Nephron progenitor cell (in vitro differentiated cells): ENCODE measurements around the gene DDX28.
"Not testable (repeated sequence)": the region's sequence is repeated elsewhere in the genome, so short reads cannot be mapped to it uniquely, and the experiment has no call there.

ENCODE experiments used
- DNase-seq: peaks from one replicate; pipeline ENCODE4 v3.0.0; 2021
- H3K27ac Mint-ChIP-seq: 2 replicates; pipeline ENCODE4 v1.8.0; 2021; ENCODE audit warnings: mild to moderate bottlenecking, moderate library complexity, mixed read lengths
- H3K27me3 Mint-ChIP-seq: 2 replicates; pipeline ENCODE4 v1.8.0; 2021; ENCODE audit warnings: mild to moderate bottlenecking, low read depth, mixed read lengths; ENCODE audit not compliant: poor library complexity
- H3K36me3 Mint-ChIP-seq: 2 replicates; pipeline ENCODE4 v1.8.0; 2021; ENCODE audit warnings: low read depth, mixed read lengths
- H3K4me1 Mint-ChIP-seq: 2 replicates; pipeline ENCODE4 v1.8.0; 2021; ENCODE audit warnings: mixed read lengths
- H3K4me3 Mint-ChIP-seq: 2 replicates; pipeline ENCODE4 v1.8.0; 2021; ENCODE audit warnings: mild to moderate bottlenecking, moderate library complexity, mixed read lengths
- H3K9me3 Mint-ChIP-seq: 2 replicates; pipeline ENCODE4 v1.8.0; 2021; ENCODE audit warnings: mild to moderate bottlenecking, moderate library complexity, mixed read lengths
- CTCF ChIP-seq: fragments of 200-600 bp; sonication (generic); IDR thresholded peaks from 2 replicates; pipeline ENCODE4 v1.5.0; 2021; ENCODE audit warnings: antibody characterized with exemption

DDX28 gene

DNA sequence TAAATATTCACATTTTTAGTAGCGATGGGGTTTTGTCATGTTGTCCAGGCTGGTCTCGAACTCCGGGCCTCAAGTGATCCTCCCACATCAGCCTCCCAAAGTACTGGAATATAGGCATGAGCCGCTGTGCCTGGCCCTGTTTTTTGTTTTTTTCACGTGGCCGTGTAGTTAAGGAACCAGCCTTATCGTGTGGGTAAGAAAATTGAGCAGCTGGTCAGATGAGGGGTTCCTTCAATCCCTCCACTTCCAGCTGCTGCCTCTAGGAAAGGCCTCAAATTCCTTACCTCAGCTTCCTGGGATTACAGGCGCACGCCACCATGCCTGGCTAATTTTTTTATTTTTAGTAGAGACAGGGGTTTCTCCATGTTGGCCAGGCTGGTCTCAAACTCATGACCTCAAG, 17.8 kb downstream of the DDX28 start:
- peaks cover 19% of the 10 kb centered on the region for H3K27me3 Mint-ChIP-seq
- H3K4me1 Mint-ChIP-seq: peaks cover 19% of the 10 kb centered on the region
- H3K4me3 Mint-ChIP-seq: no peak overlapping the region
- TF ChIP-seq CTCF: no peak
- no peaks in the 10 kb centered on the region for H3K36me3 Mint-ChIP-seq
- no peak overlapping the region for H3K27ac Mint-ChIP-seq
- DNase-seq: no peak
- H3K9me3 Mint-ChIP-seq: no peaks in the 10 kb centered on the region

DNA sequence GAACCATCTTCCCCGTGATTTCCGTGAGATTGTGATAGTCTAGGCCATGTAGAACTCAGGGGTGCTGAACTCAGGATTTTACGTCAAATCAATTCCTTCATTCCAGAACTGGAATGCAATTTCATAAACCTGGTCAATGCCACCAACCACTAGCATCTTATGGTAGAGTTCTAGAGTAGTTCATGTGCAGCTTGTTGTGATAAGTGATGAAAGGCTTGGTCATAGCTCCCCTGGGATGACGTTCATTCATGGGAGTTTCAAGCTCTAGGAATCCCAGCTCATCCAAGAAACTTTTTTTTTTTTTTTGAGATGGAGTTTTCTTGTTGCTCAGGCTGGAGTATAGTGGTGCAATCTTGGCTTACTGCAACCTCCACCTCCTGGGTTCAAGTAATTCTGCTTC, 20.0 kb downstream of the DDX28 start:
- no peak for DNase-seq
- H3K9me3 Mint-ChIP-seq: no peaks in the 10 kb centered on the region
- no peaks in the 10 kb centered on the region for H3K36me3 Mint-ChIP-seq
- peaks cover 13% of the 10 kb centered on the region for H3K27me3 Mint-ChIP-seq
- H3K4me1 Mint-ChIP-seq: peaks cover 25% of the 10 kb centered on the region
- H3K27ac Mint-ChIP-seq: no peak overlapping the region
- TF ChIP-seq CTCF: no peak
- no peak overlapping the region for H3K4me3 Mint-ChIP-seq

DNA sequence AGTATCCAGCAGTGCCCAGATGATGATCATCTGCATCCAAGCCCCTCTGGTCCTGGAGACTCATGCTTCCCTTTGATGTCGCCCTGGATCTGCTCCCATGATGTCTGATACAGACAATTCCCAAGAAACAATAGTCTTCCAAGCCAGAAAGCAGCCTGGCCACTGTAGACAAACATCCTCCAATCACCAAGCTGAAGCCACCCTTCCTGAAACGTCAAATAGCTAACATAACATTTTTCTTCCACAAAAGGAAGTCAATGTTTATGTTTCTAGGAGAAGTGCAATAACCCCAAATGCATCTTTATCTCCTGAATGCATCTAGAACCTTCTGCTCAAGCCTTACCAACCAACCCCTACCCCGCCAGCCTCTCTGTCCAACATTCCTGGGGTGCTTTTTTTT, 22.6 kb downstream of the DDX28 start:
- H3K36me3 Mint-ChIP-seq: no peaks in the 10 kb centered on the region
- no peak overlapping the region for H3K27ac Mint-ChIP-seq
- DNase-seq: no peak
- H3K9me3 Mint-ChIP-seq: peaks cover 3% of the 10 kb centered on the region
- no peak for TF ChIP-seq CTCF
- peaks cover 7% of the 10 kb centered on the region for H3K27me3 Mint-ChIP-seq
- H3K4me3 Mint-ChIP-seq: no peak overlapping the region
- H3K4me1 Mint-ChIP-seq: peaks cover 22% of the 10 kb centered on the region

- peaks cover 3% of the 10 kb centered on the region for H3K9me3 Mint-ChIP-seq
- DNase-seq: no peak
- H3K4me3 Mint-ChIP-seq: no peak overlapping the region
- no peaks in the 10 kb centered on the region for H3K36me3 Mint-ChIP-seq
- H3K27ac Mint-ChIP-seq: no peak overlapping the region
- H3K4me1 Mint-ChIP-seq: peaks cover 22% of the 10 kb centered on the region
- peaks cover 7% of the 10 kb centered on the region for H3K27me3 Mint-ChIP-seq
- TF ChIP-seq CTCF: no peak
These were observed 23.0 kb downstream of the DDX28 start for GRCh38 chr16:67999985-68000384.

DNA sequence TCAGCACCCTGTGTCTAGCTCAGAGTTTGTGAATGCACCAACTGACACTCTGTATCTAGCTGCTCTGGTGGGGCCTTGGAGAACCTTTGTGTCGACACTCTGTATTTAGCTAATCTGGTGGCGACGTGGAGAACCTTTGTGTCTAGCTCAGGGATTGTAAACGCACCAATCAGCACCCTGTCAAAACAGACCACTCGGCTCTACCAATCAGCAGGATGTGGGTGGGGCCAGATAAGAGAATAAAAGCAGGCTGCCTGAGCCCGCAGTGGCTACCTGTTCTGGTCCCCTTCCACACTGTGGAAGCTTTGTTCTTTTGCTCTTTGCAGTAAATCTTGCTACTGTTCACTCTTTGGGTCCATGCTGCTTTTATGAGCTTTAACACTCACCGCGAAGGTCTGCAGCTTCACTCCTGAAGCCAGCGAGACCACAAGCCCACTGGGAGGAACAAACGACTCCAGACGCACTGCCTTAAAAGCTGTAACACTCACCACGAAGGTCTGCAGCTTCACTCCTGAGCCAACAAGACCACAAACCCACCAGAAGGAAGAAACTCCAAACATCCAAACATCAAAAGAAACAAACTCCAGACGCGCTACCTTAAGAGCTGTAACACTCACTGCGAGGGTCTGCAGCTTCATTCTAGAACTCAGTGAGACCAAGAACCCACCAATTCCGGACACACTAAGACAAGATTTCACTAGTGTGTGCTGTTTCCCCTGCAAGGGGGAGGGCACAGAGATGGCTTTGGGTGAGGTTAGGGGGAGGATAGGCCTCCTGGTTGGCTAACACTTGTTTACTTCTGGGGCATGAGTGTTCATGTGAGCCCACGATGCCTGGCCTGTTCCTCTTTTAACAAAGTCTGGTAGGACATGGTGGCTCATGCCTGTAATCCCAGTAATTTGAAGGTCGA, 24.0 kb downstream of the DDX28 start, which contains the start of gene DPEP2:
Gene DPEP2, minus strand, starts transcription at position 706 of the 910 bp plus-strand sequence. CDS start 6,272 bp downstream, outside the sequence.
- H3K4me3 Mint-ChIP-seq, DNase-seq, H3K27me3 Mint-ChIP-seq, H3K9me3 Mint-ChIP-seq, H3K36me3 Mint-ChIP-seq: not testable (repeated sequence)
- H3K27ac Mint-ChIP-seq: peak within 1 kb of the TSS; percentile 64
- H3K4me1 Mint-ChIP-seq: peaks cover 23% of the 10 kb centered on the region

DNA sequence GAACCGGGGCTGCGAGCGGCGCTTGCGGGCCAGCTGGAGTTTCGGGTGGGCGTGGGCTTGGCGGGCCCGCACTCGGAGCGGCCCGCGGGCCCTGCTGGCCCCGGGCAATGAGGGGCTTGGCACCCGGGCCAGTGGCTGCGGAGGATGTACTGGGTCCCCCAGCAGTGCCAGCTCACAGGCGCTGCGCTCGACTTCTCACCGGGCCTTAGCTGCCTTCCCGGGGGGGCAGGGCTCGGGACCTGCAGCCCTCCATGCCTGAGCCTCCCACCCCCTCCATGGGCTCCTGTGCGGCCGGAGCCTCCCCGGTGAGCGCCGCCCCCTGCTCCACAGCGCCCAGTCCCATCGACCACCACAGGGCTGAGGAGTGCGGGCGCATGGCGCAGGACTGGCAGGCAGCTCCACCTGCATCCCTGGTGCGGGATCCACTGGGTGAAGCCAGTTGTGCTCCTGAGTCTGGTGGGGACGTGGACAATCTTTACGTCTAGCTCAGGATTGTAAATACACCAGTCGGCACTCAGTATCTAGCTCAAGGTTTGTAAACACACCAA, 24.7 kb downstream of the DDX28 start:
- not testable (repeated sequence) for DNase-seq, H3K27ac Mint-ChIP-seq, H3K9me3 Mint-ChIP-seq, H3K27me3 Mint-ChIP-seq, H3K36me3 Mint-ChIP-seq, H3K4me3 Mint-ChIP-seq
- H3K4me1 Mint-ChIP-seq: peaks cover 28% of the 10 kb centered on the region
